ENCODE measurements around the gene GINM1.

- TF ChIP-seq EZH2 (IDR thresholded peaks at IDR 0.05; ENCODE audit: borderline replicate concordance, low read depth, low read length, poor library complexity, severe bottlenecking), result no peak
- no peak for TF ChIP-seq CTCF (conservative IDR thresholded peaks at IDR 0.05; ENCODE audit: low read depth, low read length)
Measured at GRCh38 chr6:149586149-149586548, 20.0 kb downstream of the GINM1 start.

Data from A673 (cell line).